GM19438 (cell line): Measurements from ENCODE around the gene NYAP2.

Experiments
- ATAC-seq: cut with Tn5 transposase; IDR thresholded peaks from one replicate; pipeline ENCODE4 v1.9.1; 2021; ENCODE audit warnings: low read depth; ENCODE audit not compliant: unreplicated experiment

NYAP2 gene

DNA sequence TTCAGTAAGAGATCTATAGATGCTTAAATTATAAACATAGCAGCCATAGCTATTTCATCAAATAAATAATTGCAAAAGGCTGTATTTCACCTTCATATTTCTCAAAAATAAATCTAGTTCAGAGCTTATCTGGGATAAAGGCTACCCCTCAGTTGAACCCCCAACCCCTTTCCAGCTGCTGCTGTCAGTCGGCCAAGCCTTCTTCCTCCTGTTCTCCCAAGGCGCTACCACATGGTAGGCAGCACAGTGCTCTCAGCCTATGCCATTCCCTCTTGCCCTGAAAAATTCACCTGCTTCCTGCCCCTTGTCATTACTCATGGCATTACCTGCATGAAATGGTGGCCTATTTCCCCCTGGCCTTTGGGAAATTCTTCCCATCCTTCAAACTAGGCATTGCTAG lies 136.5 kb downstream of the NYAP2 start:
- ATAC-seq, result no peak

DNA sequence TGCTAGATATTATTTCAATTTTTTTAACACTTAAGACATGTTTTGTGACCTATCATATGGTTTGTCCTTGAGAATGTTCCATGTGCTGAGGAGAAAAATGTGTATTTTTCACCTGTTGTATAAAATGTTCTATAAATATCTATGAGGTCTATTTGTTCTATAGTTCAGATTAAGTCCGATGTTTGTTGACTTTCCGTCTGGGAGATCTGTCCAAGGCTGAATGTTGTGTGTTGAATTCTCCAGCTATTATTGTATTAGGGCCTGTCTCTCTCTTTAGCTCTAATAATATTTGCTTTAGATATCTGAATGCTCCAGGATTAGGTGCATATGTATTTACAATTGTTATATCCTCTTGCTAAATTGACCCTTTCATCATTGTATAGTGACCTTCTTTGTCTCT lies 144.1 kb downstream of the NYAP2 start:
- ATAC-seq, result no peak

DNA sequence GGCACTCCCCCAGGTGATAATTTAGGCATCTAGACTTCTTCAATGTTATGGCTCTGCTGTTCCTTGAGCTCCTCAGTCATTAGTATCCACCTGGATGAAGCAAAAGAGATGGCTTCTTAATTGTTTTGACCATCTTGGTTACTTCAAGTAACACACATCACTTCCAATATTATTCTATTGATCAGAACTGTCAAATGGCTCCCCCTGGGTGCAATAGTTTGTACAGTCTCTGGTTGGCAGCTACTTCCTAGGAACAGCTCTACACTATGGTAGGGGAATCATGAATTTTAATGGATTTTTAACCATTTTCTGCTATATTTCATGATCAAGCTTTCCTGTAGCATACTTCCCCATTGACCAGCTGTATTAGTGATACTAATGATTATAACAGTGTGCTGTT lies 157.0 kb downstream of the NYAP2 start:
- no peak for ATAC-seq

DNA sequence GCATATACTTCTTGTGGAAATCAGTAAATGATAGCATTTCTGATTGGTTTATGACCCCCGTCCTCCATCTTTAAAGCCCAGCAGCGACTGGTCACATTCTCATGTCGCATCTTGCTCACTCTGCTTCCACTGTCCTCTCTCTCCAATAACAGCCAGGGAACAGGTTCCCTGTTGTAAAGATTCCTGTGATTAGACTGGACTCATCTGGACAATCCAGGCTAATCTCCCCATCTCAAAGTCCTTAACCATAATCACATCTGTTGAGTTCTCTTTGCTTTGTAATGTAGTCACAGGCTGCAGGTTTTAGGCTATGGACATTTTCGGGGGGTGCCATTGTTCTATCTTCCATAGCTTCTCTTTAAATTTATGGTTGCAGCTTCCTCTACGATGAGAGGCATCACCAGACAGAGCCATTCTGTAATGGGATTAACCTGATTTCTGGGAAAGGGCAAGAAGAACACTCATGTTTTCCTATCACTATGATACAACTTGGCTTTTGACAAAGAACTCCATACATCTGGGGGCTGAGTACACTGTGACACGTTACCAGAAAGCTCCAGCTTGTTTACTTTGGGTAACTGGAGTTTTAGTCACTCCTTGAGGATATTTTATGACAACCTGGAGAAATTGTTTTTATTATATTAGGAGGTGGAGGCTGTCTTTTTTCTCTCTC lies 159.0 kb downstream of the NYAP2 start:
- no peak for ATAC-seq

DNA sequence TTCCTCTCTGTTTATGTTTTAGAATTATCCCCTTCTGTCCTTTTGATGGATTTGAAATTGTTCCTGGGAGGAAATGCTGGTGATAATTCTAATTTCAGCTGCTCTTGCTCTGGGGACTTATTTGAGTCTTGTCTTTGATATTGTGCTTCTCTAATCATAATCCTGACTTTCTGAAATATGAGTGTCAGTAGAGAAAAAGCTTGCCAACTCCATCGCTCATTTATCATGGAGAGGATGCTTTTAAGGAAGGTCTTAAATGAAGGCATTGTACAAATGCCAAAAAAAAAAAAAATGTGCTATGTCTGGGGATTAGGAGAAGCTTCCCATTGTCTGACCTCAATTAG lies 159.5 kb downstream of the NYAP2 start:
- no peak for ATAC-seq

DNA sequence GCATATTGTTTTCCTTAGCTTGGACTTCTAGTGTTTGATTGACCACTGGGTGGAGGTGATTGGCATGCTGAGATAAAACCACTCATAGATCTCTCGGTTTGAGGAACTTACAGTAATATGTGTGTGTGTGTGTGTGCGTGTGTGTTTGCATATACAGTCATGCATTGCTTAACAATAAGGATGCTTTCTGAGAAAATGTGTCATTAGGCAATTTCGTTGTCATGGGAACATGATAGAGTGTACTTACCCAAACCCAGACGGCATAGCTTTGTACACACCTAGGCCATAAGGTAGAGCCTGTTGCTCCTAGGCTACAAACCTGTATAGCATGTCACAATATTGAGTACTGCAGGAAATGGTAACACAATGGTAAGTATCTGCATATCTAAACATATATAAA lies 167.3 kb downstream of the NYAP2 start:
- ATAC-seq, result no peak

DNA sequence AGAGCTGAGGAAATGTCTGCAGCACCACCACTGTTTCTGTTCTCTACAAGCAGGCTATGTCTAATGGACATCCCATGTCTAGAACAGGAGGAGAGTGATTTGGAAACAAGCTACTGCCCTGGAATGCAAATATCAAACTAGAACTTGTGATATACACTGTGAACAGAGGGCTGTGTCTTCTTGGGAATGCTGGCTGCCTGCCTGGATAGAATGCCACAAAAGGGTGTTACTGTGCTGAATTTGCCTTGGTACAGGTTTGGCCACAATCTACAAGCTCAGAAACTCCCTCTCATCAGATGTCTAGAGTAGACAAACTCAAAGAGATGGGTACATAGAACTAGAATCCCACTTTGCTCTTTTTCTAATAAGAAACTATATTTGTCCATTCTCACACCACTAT lies 170.5 kb downstream of the NYAP2 start:
- ATAC-seq, result no peak

DNA sequence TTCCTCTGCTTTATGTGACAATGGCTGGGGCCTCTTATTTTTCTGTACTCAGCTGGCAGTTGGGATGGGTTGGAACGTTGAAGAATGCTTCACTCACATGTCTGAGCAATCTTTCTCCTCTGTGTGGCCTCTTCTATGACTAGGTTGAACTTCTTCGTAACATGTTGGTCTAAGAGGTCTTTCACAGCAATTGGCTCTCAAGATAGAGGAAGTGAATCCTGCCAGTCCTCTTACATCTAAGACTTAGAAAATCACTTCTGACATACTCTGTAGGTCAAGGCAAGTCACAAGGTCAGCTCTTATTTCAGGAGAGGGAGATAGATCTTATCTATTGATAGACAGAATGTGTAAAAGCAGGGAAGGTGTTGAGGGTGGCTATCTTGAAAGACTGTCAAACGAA lies 174.1 kb downstream of the NYAP2 start:
- ATAC-seq, result no peak

DNA sequence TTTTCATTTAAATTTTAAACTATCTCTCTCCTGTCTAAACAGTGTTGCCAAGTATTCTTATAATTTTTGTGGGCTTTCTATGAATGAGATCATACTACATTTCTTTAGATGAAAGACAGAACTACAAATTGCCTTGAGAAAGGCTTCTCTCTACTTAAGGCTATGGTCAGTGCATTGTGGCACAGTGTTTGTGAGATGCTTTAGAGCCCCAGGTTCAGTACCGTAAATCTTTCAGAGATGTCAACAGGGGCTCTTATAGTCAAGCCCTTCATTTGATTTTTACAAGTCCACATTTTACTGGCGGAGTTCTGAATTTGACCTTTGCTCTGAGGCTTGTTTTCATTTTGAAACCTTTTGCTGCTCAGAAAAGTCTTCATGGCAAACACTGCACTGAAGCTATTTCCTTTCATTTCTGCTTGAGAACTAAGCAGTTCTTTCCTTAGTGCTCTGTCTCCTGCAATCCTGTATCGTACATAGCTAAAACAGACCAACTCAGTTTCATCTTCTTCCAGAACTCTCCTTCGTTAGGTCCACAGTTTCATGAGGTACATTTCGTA lies 175.2 kb downstream of the NYAP2 start:
- no peak for ATAC-seq

DNA sequence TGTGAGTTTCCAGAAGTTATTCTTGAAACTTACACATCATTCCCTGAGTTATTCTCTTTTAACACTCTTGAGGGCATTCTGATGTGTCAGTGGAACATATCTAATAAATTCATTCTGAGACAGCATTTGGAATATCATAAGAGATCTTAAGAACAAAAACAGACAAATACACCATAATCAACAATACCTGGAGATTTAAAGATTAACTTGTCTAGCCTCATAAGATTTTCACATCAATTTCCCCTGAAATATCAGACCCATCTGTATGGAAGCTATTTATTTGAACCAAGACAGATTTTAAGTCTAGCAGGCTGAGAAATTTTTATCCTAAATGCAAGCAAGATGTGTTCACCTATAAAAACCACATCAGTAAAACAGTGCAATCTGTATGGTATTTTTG lies 181.6 kb downstream of the NYAP2 start:
- ATAC-seq, result no peak

DNA sequence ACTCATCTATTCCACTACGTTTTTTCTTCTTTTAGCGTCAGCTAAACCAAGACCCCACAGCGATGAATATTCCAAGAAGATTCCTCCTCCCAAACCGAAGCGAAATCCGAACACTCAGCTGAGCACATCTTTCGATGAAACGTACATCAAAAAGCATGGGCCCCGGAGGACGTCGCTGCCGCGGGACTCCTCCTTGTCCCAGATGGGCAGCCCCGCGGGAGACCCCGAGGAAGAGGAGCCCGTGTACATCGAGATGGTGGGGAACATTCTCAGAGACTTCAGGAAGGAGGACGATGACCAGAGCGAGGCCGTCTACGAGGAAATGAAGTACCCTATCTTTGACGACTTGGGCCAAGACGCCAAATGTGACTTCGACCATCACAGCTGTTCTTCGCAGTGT lies 182.4 kb downstream of the NYAP2 start:
- no peak for ATAC-seq

DNA sequence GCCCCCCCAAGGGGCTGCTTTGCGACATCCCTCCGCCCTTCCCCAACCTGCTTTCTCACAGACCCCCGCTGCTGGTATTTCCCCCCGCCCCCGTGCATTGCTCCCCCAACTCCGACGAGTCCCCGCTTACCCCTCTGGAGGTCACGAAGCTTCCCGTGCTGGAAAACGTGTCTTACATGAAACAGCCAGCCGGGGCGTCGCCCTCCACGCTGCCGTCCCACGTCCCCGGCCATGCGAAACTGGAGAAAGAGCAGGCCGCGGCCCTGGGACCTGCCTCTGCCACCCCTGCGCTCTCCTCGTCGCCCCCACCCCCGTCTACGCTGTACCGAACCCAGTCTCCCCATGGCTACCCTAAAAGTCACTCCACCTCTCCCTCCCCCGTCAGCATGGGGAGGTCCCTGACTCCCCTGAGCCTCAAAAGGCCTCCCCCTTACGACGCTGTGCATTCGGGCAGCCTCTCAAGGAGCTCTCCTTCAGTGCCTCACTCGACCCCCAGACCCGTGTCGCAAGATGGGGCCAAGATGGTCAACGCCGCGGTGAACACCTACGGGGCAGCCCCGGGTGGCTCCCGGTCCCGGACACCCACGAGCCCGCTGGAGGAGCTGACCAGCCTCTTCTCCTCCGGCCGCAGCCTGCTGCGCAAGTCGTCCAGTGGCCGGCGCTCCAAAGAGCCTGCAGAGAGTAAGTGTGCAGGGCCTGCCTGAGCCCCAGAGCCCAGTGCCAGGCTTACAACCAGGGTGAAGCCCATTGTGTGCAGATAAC lies 183.0 kb downstream of the NYAP2 start:
- no peak for ATAC-seq

DNA sequence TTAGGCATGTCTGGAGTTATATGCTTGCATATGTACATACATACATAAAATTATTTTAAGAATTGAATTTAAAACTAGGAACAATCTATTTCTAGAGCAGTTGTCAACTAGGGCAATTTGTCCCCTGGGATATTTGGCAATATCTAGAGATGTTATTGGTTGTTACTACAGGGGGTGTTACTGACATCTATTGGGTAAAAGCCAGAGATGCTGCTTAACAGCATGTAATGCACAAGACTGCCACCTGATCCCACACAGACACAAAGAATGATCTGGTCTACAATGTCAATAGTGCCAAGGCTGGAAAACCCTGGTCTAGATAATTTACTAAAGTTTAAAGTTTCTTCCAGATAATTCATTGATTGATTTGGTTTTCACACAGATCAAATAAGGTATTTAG lies 185.3 kb downstream of the NYAP2 start:
- no peak for ATAC-seq

DNA sequence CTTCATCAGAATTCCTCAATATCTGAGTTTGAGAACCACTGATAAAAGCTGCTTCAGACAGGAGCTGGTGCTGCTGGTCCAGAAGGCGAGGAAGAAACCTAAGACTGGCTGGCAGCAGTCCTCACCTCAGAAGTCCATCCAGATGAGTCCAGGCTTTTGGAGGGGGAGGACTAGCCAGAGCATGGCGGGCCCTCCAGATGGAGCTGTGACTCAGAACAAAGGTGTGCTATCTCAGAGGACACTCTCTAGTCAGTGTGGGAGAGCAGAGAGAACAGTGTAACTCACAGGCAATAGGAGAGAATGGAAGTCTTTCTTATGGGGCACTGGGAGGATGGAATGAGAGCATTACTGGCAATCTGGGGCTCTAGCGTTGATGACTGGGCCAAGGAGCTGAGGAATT lies 191.4 kb downstream of the NYAP2 start:
- no peak for ATAC-seq

DNA sequence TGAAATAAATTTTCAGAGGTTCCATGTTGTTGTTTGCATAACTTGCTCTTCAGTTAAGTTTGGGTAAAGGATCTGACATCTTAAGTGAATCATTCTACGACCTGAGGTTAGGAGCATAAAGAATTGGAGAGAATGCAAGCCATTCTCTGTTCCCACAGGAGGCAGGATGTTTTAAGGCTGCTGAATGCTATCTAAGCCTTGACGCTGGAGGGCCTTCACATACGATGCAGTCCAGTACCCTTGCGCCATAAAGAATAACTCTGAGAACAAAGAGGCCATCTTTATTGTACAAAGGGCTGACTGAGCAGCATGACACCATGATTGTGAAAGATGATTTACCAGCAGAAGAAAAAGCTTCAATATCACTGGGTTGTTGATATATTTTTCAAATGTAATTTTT lies 198.4 kb downstream of the NYAP2 start:
- ATAC-seq, result no peak

DNA sequence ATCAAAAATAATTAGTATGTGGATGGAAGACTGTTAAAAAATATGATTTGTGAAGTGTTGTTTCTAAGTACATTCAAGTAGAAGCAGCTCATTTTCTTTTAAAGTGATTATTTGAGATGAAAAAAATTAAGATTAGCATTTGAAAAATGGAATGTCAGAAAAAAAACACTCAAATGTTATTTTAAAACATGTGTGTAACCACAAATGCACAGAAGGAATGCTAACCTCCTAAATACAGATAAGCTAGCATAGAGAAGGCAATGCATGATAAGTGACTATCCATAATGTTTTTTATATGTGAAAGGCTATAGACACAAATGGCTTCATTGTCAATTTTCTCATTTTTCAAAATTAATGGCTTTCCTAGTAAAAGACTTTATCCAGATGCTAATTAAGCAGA lies 198.9 kb downstream of the NYAP2 start:
- ATAC-seq, result no peak

DNA sequence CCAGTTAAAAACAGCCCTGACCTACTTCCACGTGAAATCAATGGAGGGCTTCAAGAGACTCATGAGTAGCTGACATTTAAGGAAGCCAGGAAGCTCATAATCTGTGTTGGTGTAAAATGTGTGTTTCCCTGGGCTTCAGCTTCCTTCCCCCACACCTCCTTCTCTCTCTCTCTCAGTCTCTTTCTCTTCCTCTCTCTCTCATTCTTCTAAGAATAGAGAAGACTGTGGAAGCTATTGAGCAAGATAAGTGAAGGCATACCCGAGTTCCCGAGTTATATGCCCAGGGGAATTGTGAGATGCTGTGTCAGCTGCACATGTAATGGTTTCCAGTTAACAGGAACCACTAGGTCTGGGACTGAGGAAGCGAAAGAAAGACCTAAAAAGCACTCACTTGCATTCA lies 199.4 kb downstream of the NYAP2 start:
- no peak for ATAC-seq

DNA sequence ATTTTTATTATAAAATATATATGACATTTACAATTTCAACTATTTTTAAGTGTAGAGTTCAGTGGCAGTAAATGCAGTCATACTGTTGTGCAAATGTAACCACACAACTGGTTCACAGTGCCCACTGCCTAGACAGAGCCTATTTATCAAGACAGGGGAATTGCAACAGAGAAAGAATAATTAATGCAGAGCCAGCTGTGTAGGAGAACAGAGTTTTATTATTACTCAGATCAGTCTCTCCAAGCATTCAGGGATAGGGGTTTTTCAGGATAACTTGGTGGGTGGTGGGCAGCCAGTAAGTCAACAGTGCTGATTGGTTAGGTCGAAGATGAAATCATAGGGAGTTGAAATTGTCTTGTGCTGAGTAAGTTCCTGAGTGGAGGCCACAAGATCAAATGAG lies 200.3 kb downstream of the NYAP2 start:
- no peak for ATAC-seq

DNA sequence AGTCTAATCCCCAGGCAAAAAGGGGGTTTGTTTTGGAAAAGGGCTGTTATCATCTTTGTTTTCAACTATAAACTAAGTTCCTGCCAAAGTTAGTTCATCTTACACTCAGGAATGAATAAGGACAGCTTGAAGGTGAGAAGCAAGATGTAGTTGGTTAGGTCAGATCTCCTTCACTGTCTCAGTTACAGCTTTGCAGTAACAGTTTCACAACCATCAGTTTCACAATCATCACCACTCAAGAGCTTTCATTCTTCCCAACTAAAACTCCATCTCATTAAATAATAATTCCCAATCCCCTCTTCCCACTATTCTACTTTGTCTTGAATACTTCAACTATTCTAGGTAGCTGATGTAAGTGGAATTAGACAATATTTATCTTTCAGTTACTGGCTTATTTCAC lies 200.9 kb downstream of the NYAP2 start:
- no peak for ATAC-seq

DNA sequence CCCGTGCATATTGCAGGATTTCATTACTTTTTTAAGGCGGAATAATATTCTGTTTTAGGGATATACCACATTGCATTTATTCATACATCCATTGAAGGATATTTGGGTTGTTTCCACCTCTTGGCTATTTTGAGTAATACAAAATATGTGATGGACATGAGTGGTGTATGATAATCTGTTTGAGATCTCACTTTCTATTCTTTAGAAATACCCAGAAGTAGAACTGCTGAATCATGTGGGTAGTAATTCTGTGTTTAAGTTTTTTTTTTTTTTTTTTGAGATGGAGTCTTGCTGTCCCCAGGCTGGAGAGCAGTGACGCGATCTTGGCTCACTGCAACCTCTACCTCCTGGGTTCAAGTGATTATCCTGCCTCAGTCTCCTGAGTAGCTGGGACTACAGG lies 201.4 kb downstream of the NYAP2 start:
- no peak for ATAC-seq

DNA sequence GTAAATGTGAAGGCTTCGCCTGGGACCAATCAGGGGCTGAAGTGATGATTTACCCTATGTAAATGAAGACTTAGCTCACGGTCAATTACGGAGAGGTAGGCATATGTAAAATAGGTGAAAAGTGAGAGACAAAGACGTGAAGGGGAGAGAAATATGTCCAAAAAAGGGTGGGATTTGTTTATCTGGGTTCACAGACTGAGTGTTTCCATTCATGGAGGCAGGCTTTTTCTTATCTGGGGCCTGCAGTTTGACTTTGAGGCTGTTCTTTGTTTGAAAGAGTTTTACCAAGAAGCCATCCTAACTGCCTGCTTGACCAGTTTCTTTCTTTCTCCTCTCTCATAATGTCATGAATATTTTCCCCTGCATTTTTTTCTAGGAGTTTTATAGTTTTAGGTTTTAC lies 202.7 kb downstream of the NYAP2 start:
- no peak for ATAC-seq

DNA sequence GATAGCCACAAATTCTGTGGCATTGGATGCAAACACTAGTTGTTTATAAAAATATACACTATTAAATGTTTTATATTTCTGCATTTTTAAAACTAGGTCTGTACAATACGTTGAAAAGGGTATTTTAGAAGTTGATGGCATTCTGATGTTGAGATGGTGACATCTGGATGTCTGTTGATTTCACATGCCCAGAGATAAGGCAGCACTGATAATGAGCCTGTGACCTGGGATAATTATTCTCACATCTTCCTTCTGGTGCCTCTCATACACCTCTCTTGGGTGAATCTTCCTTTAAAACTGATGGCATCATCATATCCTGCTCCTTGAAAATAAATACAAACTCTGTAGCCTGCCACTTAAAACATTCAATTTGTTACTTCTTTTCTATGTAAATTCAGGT lies 208.6 kb downstream of the NYAP2 start:
- ATAC-seq, result no peak
